Astrocyte of the cerebellum (primary cell): ENCODE results near the gene GPR160.

Experiments used
- DNase-seq: peaks from one replicate; pipeline ENCODE4 v3.0.0-alpha.2; 2011; ENCODE audit warnings: low read depth
- H3K4me3 ChIP-seq: 2 replicates; pipeline ENCODE4 v1.5.1; 2011; ENCODE audit warnings: mild to moderate bottlenecking, low read depth, low read length, moderate library complexity
- CTCF ChIP-seq: IDR thresholded peaks from 2 replicates; pipeline ENCODE4 v1.5.1; 2012; ENCODE audit warnings: low read length, low read depth, moderate library complexity, mild to moderate bottlenecking; ENCODE audit errors: missing control alignments
- in situ Hi-C: cut with HindIII; loops from 2 replicates; pipeline ENCODE4 v1.10.0; 2017; ENCODE audit warnings: low sequenced_read_pairs

GPR160 gene

GRCh38 chr3:170037463-170038433, at the start of gene GPR160:
TSS of gene GPR160 (plus strand) at chr3:170037995. CDS start at chr3:170083973, 45,978 bp downstream.
- DNase-seq, result no peak
- peak; percentile 62 for TF ChIP-seq CTCF

GRCh38 chr3:169990431-169990830, 47.4 kb upstream of the GPR160 start:
- no peak for DNase-seq
- H3K4me3 ChIP-seq, result no peak overlapping the region
- in situ Hi-C loops, result no loop called here
- no peak for TF ChIP-seq CTCF

More at GRCh38 chr3:170037463-170038433, at the start of gene GPR160:
- in situ Hi-C loops, result no loop called here
- peak within 1 kb of the TSS; percentile 48 for H3K4me3 ChIP-seq

- in situ Hi-C loops, result no loop called here
These were observed 45.6 kb upstream of the GPR160 start for GRCh38 chr3:169992156-169992555.

GRCh38 chr3:169992781-169993180, 45.0 kb upstream of the GPR160 start:
- in situ Hi-C loops, result no loop called here
- no peak for TF ChIP-seq CTCF
- H3K4me3 ChIP-seq, result no peak overlapping the region
- no peak for DNase-seq

More at GRCh38 chr3:169992156-169992555, 45.6 kb upstream of the GPR160 start:
- H3K4me3 ChIP-seq, result no peak overlapping the region
- TF ChIP-seq CTCF, result no peak
- no peak for DNase-seq

- H3K4me3 ChIP-seq, result no peak overlapping the region
- in situ Hi-C loops, result no loop called here
- no peak for TF ChIP-seq CTCF
- no peak for DNase-seq
These were observed 44.0 kb upstream of the GPR160 start for GRCh38 chr3:169993761-169994160.

- in situ Hi-C loops, result no loop called here
- no peak for DNase-seq
- no peak overlapping the region for H3K4me3 ChIP-seq
These were observed 41.7 kb upstream of the GPR160 start for GRCh38 chr3:169996063-169996462.

More at GRCh38 chr3:169996063-169996462, 41.7 kb upstream of the GPR160 start:
- no peak for TF ChIP-seq CTCF
